ENCODE data around the gene SOHLH2.

DNA sequence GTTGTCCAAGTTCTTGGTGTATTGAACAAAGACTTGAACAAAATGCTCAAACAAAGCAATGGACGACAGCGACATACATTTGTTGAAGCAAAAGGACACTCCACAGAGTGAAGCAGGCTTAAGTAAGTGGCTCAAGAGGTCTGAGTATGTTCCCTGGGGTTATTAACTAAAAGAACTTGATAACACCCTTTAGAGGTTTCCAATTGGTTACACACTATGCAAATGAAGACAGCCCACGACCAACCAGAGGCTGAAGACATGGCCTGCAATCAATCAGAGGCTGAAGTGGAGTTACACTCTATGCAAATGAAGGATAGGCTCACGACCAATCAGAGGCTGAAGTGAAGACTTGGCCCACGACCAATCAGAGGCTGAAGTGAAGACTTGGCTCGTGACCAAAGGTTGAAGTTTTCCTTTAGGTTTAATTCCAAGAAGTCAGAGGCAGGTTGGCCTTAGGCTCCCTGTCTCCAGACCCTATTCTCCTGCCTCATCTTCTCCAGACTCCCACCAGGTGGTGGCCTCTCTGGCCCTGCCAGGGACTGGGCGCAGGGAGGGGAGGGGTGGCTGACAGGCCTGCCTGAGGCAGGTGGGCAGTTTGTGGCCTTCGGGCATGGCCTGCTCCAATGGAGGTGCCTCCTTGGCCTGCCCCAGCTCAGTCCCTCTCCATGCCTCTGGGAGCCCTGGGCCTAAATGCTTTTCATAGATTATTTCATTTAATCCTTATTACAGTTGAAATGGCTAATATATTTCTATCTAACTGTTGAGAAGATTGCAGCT is 45.2 kb upstream of the SOHLH2 start:
- TF ChIP-seq POLR2A (IDR thresholded peaks at IDR 0.05; ENCODE audit: low read depth, low read length), result no peak
- TF ChIP-seq POLR2AphosphoS5 (IDR thresholded peaks at IDR 0.05; ENCODE audit: low read depth, low read length), result no peak
- TF ChIP-seq TAF1 (IDR thresholded peaks at IDR 0.05; ENCODE audit: low read depth, low read length), result no peak
- TF ChIP-seq SPI1 (IDR thresholded peaks at IDR 0.05; ENCODE audit: low read depth, low read length), result no peak
- no peak for TF ChIP-seq PAX5 (IDR thresholded peaks at IDR 0.05; ENCODE audit: insufficient read depth, low read length, severe bottlenecking)

All from GM12891 (cell line).